ENCODE results near the gene CCPG1. TPM values are rescaled to one million over a fixed set of nuclear protein-coding genes. Genes with fewer than 3 reads are reported as not detected.

Gene CCPG1
- total RNA-seq, 1 experiment from 2014 or later = 8.5 TPM

GRCh38 chr15:55366981-55367380 lies 41.2 kb downstream of the CCPG1 start:
- intact Hi-C loops (cut with micrococcal nuclease) = no loop called here
- Histone ChIP-seq H2AFZ (ENCODE audit: low read depth, low read length, poor library complexity, severe bottlenecking) (no peak overlapping the region), H3K4me3 (replicated peaks in 1 of 2; ENCODE audit: low read depth in 1 of 2, low read length in 2 of 2) (no peak overlapping the region), H3K79me2 (ENCODE audit: insufficient read depth, low read length) (no peaks in the 10 kb centered on the region), H3K4me1 (ENCODE audit: control insufficient read depth in 1 of 2, insufficient read depth in 2 of 2, low read length in 2 of 2) (no peaks in the 10 kb centered on the region), H3K27ac (ENCODE audit: low read depth, low read length) (no peak overlapping the region), H3K27me3 (ENCODE audit: insufficient read depth, low read length) (no peaks in the 10 kb centered on the region), H3K4me2 (ENCODE audit: low read length) (no peak overlapping the region), H4K20me1 (ENCODE audit: insufficient read depth) (no peaks in the 10 kb centered on the region), H3K9me2 (ENCODE audit: insufficient read depth) (no peaks in the 10 kb centered on the region), H3K9me3 (ENCODE audit: control insufficient read depth in 1 of 2, insufficient read depth in 1 of 2, low read depth in 1 of 2, low read length in 2 of 2) (no peaks in the 10 kb centered on the region), H3K36me3 (ENCODE audit: control insufficient read depth in 1 of 2, insufficient read depth in 2 of 2, low read length in 2 of 2) (0 out of 4 replicates have a peak, but pooled peaks cover 0 to 2% of the 10 kb centered on the region in 2 experiments), H3K9ac (ENCODE audit: low read length) (no peak overlapping the region)
- BruUV-seq (replicated peaks) = no TSS peak
- no peak for DNase-seq (ENCODE audit: low read depth, low spot score)
- CTCF ChIA-PET = interaction anchor here (0.9 kb wide), 1 partner anchor 68 kb away, joined by 3 read pairs; no protein-coding TSS in a partner anchor
- RAD21 ChIA-PET (ENCODE audit: low non-redundant PET in 1 of 2, low total read pairs in 2 of 2, uncharacterized antibody in 2 of 2, unreplicated experiment in 2 of 2) = no interaction called here
- no peak for ATAC-seq
- POLR2A ChIA-PET = no interaction called here
- TF ChIP-seq POLR2A (IDR thresholded peaks at IDR 0.05; ENCODE audit: borderline replicate concordance, extremely low read depth, insufficient read depth, insufficient read length) = no peak
- TF ChIP-seq ZNF274 (IDR thresholded peaks at IDR 0.05; ENCODE audit: low read depth, low read length) = no peak
- TF ChIP-seq ZBTB33 (IDR thresholded peaks at IDR 0.05; ENCODE audit: extremely low read depth, insufficient replicate concordance, low read length) = no peak
- TF ChIP-seq ZFX (IDR thresholded peaks at IDR 0.05) = no peak
- no peak for TF ChIP-seq YY1 (IDR thresholded peaks at IDR 0.05; ENCODE audit: extremely low read depth, insufficient replicate concordance, low read depth, low read length)
- no peak for TF ChIP-seq CBX3 (IDR thresholded peaks at IDR 0.05; ENCODE audit: low read depth)
- no peak for TF ChIP-seq EGR1 (IDR thresholded peaks at IDR 0.05; ENCODE audit: low read depth)
- TF ChIP-seq FOSL1 (IDR thresholded peaks at IDR 0.05; ENCODE audit: low read depth) = no peak
- TF ChIP-seq POLR2AphosphoS5 (IDR thresholded peaks at IDR 0.05; ENCODE audit: low read depth, low read length) = no peak
- TF ChIP-seq SIN3A (IDR thresholded peaks at IDR 0.05; ENCODE audit: low read depth) = no peak
- TF ChIP-seq CTCF (IDR thresholded peaks at IDR 0.05 in 2 of 3, conservative IDR thresholded peaks at IDR 0.05 in 1 of 3; ENCODE audit: borderline replicate concordance in 1 of 3, insufficient read depth in 1 of 3, low read depth in 2 of 3, low read length in 2 of 3) = no peak
- TF ChIP-seq EZH2phosphoT487 (IDR thresholded peaks at IDR 0.05; ENCODE audit: borderline replicate concordance) = no peak
- TF ChIP-seq JUND (IDR thresholded peaks at IDR 0.05) = no peak
- no peak for TF ChIP-seq EZH2 (IDR thresholded peaks at IDR 0.05)
- TF ChIP-seq RAD21 (IDR thresholded peaks at IDR 0.05; ENCODE audit: low read depth) = no peak
- TF ChIP-seq TCF7L2 (IDR thresholded peaks at IDR 0.05; ENCODE audit: borderline replicate concordance, extremely low read depth, insufficient read depth, insufficient read length) = no peak
- TF ChIP-seq, protein P1, sequence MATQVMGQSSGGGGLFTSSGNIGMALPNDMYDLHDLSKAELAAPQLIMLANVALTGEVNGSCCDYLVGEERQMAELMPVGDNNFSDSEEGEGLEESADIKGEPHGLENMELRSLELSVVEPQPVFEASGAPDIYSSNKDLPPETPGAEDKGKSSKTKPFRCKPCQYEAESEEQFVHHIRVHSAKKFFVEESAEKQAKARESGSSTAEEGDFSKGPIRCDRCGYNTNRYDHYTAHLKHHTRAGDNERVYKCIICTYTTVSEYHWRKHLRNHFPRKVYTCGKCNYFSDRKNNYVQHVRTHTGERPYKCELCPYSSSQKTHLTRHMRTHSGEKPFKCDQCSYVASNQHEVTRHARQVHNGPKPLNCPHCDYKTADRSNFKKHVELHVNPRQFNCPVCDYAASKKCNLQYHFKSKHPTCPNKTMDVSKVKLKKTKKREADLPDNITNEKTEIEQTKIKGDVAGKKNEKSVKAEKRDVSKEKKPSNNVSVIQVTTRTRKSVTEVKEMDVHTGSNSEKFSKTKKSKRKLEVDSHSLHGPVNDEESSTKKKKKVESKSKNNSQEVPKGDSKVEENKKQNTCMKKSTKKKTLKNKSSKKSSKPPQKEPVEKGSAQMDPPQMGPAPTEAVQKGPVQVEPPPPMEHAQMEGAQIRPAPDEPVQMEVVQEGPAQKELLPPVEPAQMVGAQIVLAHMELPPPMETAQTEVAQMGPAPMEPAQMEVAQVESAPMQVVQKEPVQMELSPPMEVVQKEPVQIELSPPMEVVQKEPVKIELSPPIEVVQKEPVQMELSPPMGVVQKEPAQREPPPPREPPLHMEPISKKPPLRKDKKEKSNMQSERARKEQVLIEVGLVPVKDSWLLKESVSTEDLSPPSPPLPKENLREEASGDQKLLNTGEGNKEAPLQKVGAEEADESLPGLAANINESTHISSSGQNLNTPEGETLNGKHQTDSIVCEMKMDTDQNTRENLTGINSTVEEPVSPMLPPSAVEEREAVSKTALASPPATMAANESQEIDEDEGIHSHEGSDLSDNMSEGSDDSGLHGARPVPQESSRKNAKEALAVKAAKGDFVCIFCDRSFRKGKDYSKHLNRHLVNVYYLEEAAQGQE (IDR thresholded peaks at IDR 0.05; ENCODE audit: low read depth) = no peak
- TF ChIP-seq MAX (IDR thresholded peaks at IDR 0.05) = no peak
- TF ChIP-seq ATF3 (IDR thresholded peaks at IDR 0.05) = no peak
- TF ChIP-seq ELF1 (IDR thresholded peaks at IDR 0.05; ENCODE audit: borderline replicate concordance, low read depth) = no peak
